MM.1S (cell line): ENCODE data around the gene INO80.

Experiments used
- CTCF ChIP-seq: fragments of 300-600 bp; sonication (generic); IDR thresholded peaks from 2 replicates; pipeline ENCODE4 v1.5.1; 2016; ENCODE audit warnings: antibody characterized with exemption, low read length, mixed read lengths
- EZH2phosphoT487 ChIP-seq: fragments of 300-600 bp; sonication (generic); IDR thresholded peaks from 2 replicates; pipeline ENCODE4 v1.6.1; 2018; ENCODE audit warnings: antibody characterized with exemption, low read length

DNA sequence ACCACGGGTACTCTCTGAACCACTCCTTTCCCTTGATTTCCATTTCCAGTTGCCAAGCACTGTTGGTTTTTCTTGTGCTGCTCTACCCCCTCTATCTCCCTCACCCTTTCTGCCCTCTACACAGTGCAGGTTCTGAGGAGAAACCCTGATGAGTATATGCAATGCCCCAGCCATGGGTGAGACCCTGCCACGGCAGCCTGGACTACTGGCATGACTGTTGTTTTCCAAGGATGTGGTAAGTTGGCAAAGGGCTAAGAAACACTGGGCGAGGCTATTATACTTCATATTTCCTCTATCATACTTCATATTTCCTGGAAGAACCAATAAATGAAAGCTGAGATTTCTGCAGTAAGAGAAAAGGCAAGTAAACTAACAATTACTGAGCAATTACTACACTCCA is 134.9 kb downstream of the INO80 start:
- TF ChIP-seq CTCF (no peak), EZH2phosphoT487 (no peak)
